Testis (tissue), 2 donors: ENCODE results near the gene BRD3OS.

Experiments
- CTCF ChIP-seq, 3 experiments: fragments of 450-650 bp in 2 of 3; fragments of 200-600 bp in 1 of 3; sonication (generic) in 1 of 3; IDR thresholded peaks; one replicate each; pipeline ENCODE4 v1.5.1; 2016 to 2019; ENCODE audit warnings: antibody characterized with exemption in 3 of 3, mild to moderate bottlenecking in 2 of 3, moderate library complexity in 1 of 3
- POLR2A ChIP-seq: fragments of 450-650 bp; IDR thresholded peaks from one replicate; pipeline ENCODE4 v1.6.1; 2017; ENCODE audit warnings: antibody characterized with exemption, mild to moderate bottlenecking, moderate library complexity

GRCh38 chr9:134046894-134047681 is 21.8 kb downstream of the BRD3OS start:
- TF ChIP-seq CTCF (IDR thresholded peaks at IDR 0.05) (no peak), POLR2A (no peak)
